Neutrophil (primary cell): Measurements from ENCODE around the gene MVD.

ENCODE experiments used
- H3K27ac ChIP-seq: fragments of 200-600 bp; sonication (generic); 2 replicates; pipeline ENCODE4 v1.5.1; 2016; ENCODE audit warnings: mild to moderate bottlenecking, moderate library complexity
- H3K27me3 ChIP-seq: fragments of 200-600 bp; sonication (generic); 2 replicates; pipeline ENCODE4 v1.6.0; 2016; ENCODE audit warnings: mild to moderate bottlenecking
- H3K36me3 ChIP-seq: fragments of 200-600 bp; sonication (generic); 2 replicates; pipeline ENCODE4 v1.5.1; 2017
- H3K4me1 ChIP-seq, 2 experiments: fragments of 200-600 bp in 1 of 2; sonication (generic) in 1 of 2; 1 replicate in 1 of 2; 2 replicates in 1 of 2; pipeline versions ENCODE4 v1.5.1 to v1.6.1; 2013 to 2016; ENCODE audit warnings: low read depth in 1 of 2, low read length in 1 of 2, mild to moderate bottlenecking in 1 of 2, moderate library complexity in 1 of 2; ENCODE audit not compliant: control insufficient read depth in 1 of 2, insufficient read depth in 1 of 2
- H3K4me3 ChIP-seq, 2 experiments: fragments of 200-600 bp in 1 of 2; sonication (generic) in 1 of 2; 1 replicate in 1 of 2; 2 replicates in 1 of 2; pipeline ENCODE4 v1.5.1; 2013 to 2016; ENCODE audit warnings: low read depth in 1 of 2, low read length in 1 of 2, mild to moderate bottlenecking in 1 of 2, moderate library complexity in 1 of 2
- H3K9me3 ChIP-seq: fragments of 200-600 bp; sonication (generic); 2 replicates; pipeline ENCODE4 v1.5.1; 2016
- CTCF ChIP-seq: fragments of 200-600 bp; sonication (generic); IDR thresholded peaks from 2 replicates; pipeline ENCODE4 v1.5.1; 2016; ENCODE audit warnings: antibody characterized with exemption

MVD gene

GRCh38 chr16:88662843-88663606 lies at the start of gene MVD:
MVD (minus strand) TSS chr16:88663091; CDS start chr16:88663080, 11 bp downstream.
- peak; percentile 49 for TF ChIP-seq CTCF
- Histone ChIP-seq H3K9me3 (no peaks in the 10 kb centered on the region), H3K27me3 (peaks cover 18% of the 10 kb centered on the region), H3K36me3 (no peaks in the 10 kb centered on the region), H3K27ac (peak within 1 kb of the TSS; percentile 75), H3K4me1 (peaks cover 15 to 16% of the 10 kb centered on the region in 2 experiments), H3K4me3 (peak within 1 kb of the TSS; percentile 89 to 98)

DNA sequence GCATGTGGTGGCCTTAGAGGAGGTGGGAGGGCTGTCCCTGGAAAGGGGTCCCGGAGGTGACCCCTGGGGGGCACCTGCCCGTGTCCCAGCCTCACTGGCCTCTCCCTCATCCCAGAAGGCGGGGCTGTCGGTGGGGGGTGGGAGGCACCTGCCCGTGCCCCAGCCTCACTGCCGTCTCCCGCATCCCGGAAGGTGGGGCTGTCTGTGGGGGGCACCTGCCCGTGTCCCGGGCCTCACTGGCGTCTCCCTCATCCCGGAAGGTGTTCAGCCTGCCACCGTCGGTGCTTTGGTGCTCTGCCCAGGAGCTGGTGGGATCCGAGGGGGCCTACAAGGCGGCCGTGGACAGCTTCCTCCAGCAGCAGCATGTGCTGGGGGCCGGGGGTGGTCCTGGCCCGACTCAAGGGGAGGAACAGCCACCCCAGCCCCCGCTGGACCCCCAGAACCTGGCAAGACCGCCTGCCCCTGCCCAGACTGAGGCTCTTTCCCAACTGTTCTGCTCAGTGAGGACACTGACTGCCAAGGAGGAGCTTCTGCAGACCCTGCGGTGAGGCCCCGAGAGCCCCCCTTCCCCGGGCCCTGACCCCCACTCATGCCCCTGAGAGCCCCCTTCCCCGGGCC lies 49.6 kb upstream of the MVD start:
- no peak for TF ChIP-seq CTCF
- Histone ChIP-seq H3K4me1 (no peaks in the 10 kb centered on the region), H3K27me3 (no peaks in the 10 kb centered on the region), H3K4me3 (no peak overlapping the region), H3K27ac (no peak overlapping the region), H3K9me3 (no peaks in the 10 kb centered on the region), H3K36me3 (peaks cover 34% of the 10 kb centered on the region)

DNA sequence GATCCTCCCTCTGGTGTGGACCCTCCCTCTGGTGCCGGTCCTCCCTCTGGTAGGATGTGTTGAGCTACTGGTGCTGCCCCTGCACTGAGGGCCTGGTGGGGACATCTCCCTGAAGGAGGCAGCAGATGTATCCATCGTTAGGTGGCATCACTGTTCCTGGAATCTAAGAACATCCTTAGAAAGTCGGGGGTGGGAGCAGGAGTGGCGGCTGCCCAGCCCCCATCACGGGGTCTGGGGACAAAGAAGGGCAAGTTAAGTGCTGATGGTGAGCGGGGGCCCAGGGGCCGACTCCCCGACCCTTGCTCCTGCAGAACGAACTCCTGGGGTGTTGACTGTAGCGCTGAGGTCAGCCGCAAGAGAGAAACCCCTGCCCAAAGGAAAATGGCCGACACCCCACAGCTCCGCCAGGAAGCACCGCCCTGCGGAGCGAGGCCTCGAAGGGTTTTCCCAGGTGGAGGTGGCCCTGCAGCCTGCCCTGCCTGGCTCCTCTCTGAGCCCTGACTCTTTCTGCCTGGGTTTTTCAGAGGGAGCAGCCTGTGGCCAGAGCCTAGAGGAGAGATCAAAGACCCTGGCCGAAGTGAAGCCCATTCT lies 49.0 kb upstream of the MVD start:
- no peaks in the 10 kb centered on the region for H3K9me3 ChIP-seq
- H3K27me3 ChIP-seq = no peaks in the 10 kb centered on the region

DNA sequence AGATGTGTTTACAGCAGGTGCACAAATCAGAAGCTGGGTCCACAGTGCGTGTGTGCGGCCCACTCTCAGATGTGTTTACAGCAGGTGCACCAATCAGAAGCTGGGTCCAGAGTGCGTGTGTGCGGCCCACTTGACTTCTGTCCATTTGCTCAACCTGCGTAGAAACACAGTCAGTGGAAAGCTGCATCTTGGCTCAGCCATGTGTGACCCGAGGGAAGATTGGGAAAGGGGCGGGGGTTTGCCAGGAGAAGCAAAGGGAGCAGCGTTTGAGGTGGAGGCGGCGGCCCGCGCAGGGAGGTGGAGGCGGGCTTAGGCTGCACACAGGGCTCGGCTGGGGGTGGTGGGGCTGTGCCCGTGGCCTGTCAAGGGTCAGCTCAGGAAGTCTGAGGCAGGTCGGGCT lies 47.7 kb upstream of the MVD start:
- no peak for TF ChIP-seq CTCF
- Histone ChIP-seq H3K9me3 (no peaks in the 10 kb centered on the region), H3K27ac (no peak overlapping the region), H3K4me1 (peaks cover 10% of the 10 kb centered on the region in 2 experiments), H3K27me3 (no peaks in the 10 kb centered on the region), H3K36me3 (peaks cover 17% of the 10 kb centered on the region), H3K4me3 (no peak overlapping the region)

More for the DNA sequence above, 49.0 kb upstream of the MVD start:
- H3K4me3 ChIP-seq = no peak overlapping the region
- H3K36me3 ChIP-seq = peaks cover 30% of the 10 kb centered on the region
- TF ChIP-seq CTCF = no peak
- H3K27ac ChIP-seq = no peak overlapping the region
- peaks cover 5 to 6% of the 10 kb centered on the region in 2 experiments for H3K4me1 ChIP-seq

DNA sequence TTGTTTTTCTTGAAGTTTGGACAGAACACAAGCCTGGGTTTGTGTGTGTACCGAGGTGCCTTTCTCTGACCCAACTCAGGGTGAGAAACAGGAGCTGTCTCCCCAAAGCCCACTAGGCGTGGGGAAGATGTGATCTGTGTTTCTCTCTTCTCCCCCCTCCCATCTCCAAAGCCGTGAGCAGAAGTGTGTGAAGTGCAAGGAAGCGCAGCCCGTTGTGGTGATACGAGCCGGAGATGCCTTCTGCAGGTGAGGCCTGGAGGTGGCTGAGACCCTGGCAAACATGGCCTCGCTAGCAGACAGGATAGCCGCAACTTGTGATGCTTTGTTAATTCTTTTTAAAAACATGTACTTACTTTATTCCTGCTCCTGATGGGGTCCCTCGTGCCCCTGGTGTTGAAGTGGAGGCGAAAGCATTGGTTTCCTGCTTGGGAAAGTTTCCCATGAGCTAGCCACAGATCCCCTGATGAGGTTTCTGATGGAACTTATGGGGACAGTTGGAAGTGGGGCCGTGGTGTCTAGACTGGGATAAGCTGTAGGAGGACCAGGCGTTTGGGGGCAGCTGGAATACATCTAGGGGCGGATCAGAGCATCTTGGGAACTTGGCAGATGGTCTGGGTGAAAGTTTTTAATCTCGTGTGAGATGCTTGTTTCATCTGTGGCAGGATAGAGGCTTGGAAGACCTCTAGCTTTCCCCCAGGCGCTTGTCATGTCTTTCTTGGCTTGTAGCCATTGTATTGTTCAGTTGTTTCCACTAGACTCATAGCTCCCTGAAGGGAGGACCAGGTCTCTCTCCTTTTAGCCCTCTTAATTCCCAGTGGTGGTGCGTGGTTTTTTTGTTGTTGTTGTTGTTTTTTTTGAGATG lies 44.3 kb upstream of the MVD start:
- TF ChIP-seq CTCF = no peak
- Histone ChIP-seq H3K4me3 (peak overlapping the region; percentile 91 to 99), H3K36me3 (peaks cover 7% of the 10 kb centered on the region), H3K9me3 (no peaks in the 10 kb centered on the region), H3K4me1 (peaks cover 42 to 43% of the 10 kb centered on the region in 2 experiments), H3K27ac (peak overlapping the region; percentile 100), H3K27me3 (no peaks in the 10 kb centered on the region)
